SK-N-SH (cell line): ENCODE results near the gene RSPH4A. TPM values are rescaled to one million over a fixed set of nuclear protein-coding genes. Genes with fewer than 3 reads are reported as not detected.

Source experiments
- CTCF ChIA-PET: fragments of 300-600, 350-600 bp; formaldehyde crosslinking; extraction: SDS; loops from one replicate; lab custom pipeline; 2021; lab: Yijun Ruan, JAX
- POLR2A ChIA-PET: fragments of 350-600 bp; sonication (Branson Sonifier 250); formaldehyde crosslinking; extraction: SDS; loops from one replicate; lab custom pipeline; 2020; ENCODE audit warnings: antibody characterized with exemption, inconsistent platforms; lab: Yijun Ruan, JAX
- DNase-seq: peaks from one replicate; pipeline ENCODE4 v3.0.0; 2012
- H2AFZ ChIP-seq: fragments of 200-600 bp; sonication (generic); 2 replicates; pipeline ENCODE4 v1.8.1; 2016; ENCODE audit warnings: antibody characterized with exemption, mild to moderate bottlenecking, low read depth
- H3F3A ChIP-seq: fragments of 200-600 bp; sonication (generic); replicated peaks from 2 replicates; pipeline ENCODE3; 2016; ENCODE audit warnings: antibody characterized with exemption, mild to moderate bottlenecking; ENCODE audit not compliant: insufficient read depth
- H3K27ac ChIP-seq, 2 experiments: fragments of 200-500 bp in 1 of 2; fragments of 200-600 bp in 1 of 2; sonication (Bioruptor generic) in 1 of 2; sonication (generic), shearing (Covaris generic) in 1 of 2; 2 replicates each; pipeline versions ENCODE4 v1.5.1 to v1.6.1; 2014 to 2016; ENCODE audit warnings: low read depth in 2 of 2, inconsistent platforms in 1 of 2, low read length in 1 of 2, mild to moderate bottlenecking in 1 of 2, mixed read lengths in 1 of 2
- H3K27me3 ChIP-seq: fragments of 200-600 bp; sonication (generic), shearing (Covaris generic); 2 replicates; pipeline ENCODE4 v1.6.1; 2016; ENCODE audit warnings: mixed run types; ENCODE audit not compliant: insufficient read depth
- H3K36me3 ChIP-seq, 2 experiments: fragments of 200-500 bp in 1 of 2; fragments of 200-600 bp in 1 of 2; sonication (Bioruptor generic) in 1 of 2; sonication (generic) in 1 of 2; replicated peaks in 1 of 2; 2 replicates each; pipeline versions ENCODE3 to v1.5.1; 2014 to 2016; ENCODE audit warnings: low read length in 1 of 2, mild to moderate bottlenecking in 1 of 2; ENCODE audit not compliant: insufficient read depth in 2 of 2, control insufficient read depth in 1 of 2
- H3K4me1 ChIP-seq, 2 experiments: fragments of 200-500 bp in 1 of 2; fragments of 200-600 bp in 1 of 2; sonication (Bioruptor generic) in 1 of 2; sonication (generic), shearing (Covaris generic) in 1 of 2; 2 replicates each; pipeline versions ENCODE4 v1.5.1 to v1.6.1; 2014 to 2016; ENCODE audit warnings: low read depth in 1 of 2, low read length in 1 of 2, mixed run types in 1 of 2; ENCODE audit not compliant: insufficient read depth in 2 of 2, control insufficient read depth in 1 of 2
- H3K4me2 ChIP-seq: fragments of 200-600 bp; sonication (generic), shearing (Covaris generic); 2 replicates; pipeline ENCODE4 v1.6.1; 2017; ENCODE audit warnings: mixed run types
- H3K4me3 ChIP-seq, 2 experiments: fragments of 200-500 bp in 1 of 2; fragments of 200-600 bp in 1 of 2; sonication (Bioruptor generic) in 1 of 2; sonication (generic), shearing (Covaris generic) in 1 of 2; 2 replicates each; pipeline versions ENCODE4 v1.5.1 to v1.8.1; 2014 to 2016; ENCODE audit warnings: low read depth in 2 of 2, inconsistent platforms in 1 of 2, low read length in 1 of 2, mild to moderate bottlenecking in 1 of 2, mixed read lengths in 1 of 2, moderate library complexity in 1 of 2
- H3K79me2 ChIP-seq: fragments of 200-600 bp; sonication (generic); 2 replicates; pipeline ENCODE4 v1.8.1; 2017; ENCODE audit warnings: mild to moderate bottlenecking; ENCODE audit not compliant: insufficient read depth
- H3K9ac ChIP-seq: fragments of 200-600 bp; sonication (generic); 2 replicates; pipeline ENCODE4 v1.6.1; 2017; ENCODE audit warnings: mixed run types
- H3K9me2 ChIP-seq: fragments of 200-600 bp; sonication (generic); 2 replicates; pipeline ENCODE4 v1.6.1; 2017; ENCODE audit warnings: mixed run types
- H3K9me3 ChIP-seq: fragments of 200-600 bp; sonication (generic); 2 replicates; pipeline ENCODE4 v1.6.1; 2017; ENCODE audit warnings: mixed run types, mild to moderate bottlenecking, moderate library complexity
- H4K20me1 ChIP-seq: fragments of 200-600 bp; sonication (generic); 2 replicates; pipeline ENCODE4 v1.6.1; 2017; ENCODE audit warnings: mild to moderate bottlenecking, mixed run types; ENCODE audit not compliant: insufficient read depth
- CHD2 ChIP-seq: fragments of 150-350 bp; IDR thresholded peaks from 2 replicates; pipeline ENCODE4 v1.6.1; 2018; ENCODE audit warnings: low read length; ENCODE audit not compliant: partially characterized antibody
- CTCF ChIP-seq: fragments of 200-600 bp; sonication (generic); IDR thresholded peaks from 2 replicates; pipeline ENCODE4 v1.6.1; 2017; ENCODE audit warnings: antibody characterized with exemption, mild to moderate bottlenecking, moderate library complexity
- MXI1 ChIP-seq: IDR thresholded peaks from 2 replicates; pipeline ENCODE4 v1.6.1; 2012; ENCODE audit warnings: mild to moderate bottlenecking, low read depth, low read length, improper control_type of control experiment
- POLR2AphosphoS5 ChIP-seq: IDR thresholded peaks from 2 replicates; pipeline ENCODE4 v1.6.1; 2012; ENCODE audit warnings: low read depth, low read length
- RFX5 ChIP-seq: IDR thresholded peaks from 2 replicates; pipeline ENCODE4 v1.6.1; 2012; ENCODE audit warnings: mild to moderate bottlenecking, improper control_type of control experiment, low read length
- SIN3A ChIP-seq: IDR thresholded peaks from 2 replicates; pipeline ENCODE4 v1.6.1; 2012; ENCODE audit warnings: low read depth, mild to moderate bottlenecking, low read length, moderate library complexity, borderline replicate concordance
- TAF1 ChIP-seq: IDR thresholded peaks from 2 replicates; pipeline ENCODE4 v1.6.1; 2012; ENCODE audit warnings: low read depth, mild to moderate bottlenecking, low read length, moderate library complexity, borderline replicate concordance
- TEAD4 ChIP-seq: IDR thresholded peaks from 2 replicates; pipeline ENCODE4 v1.4.0; 2012; ENCODE audit warnings: mild to moderate bottlenecking, borderline replicate concordance; ENCODE audit not compliant: insufficient read depth
- YY1 ChIP-seq: IDR thresholded peaks from 2 replicates; pipeline ENCODE4 v1.4.0; 2012; ENCODE audit warnings: low read depth, mild to moderate bottlenecking
- WGBS: methylation state at CpG from one replicate; pipeline ENCODE4 v1.1.6; 2017; ENCODE audit warnings: low lambda C conversion rate; 5-methylcytosine and 5-hydroxymethylcytosine counted together
- polyA plus RNA-seq, 3 experiments: library from polyadenylated mRNA; depleted of rRNA; stranded (reverse); fragments of >200 nt; gene quantifications; 2 replicates each; pipeline ENCODE4 v1.2.3, GENCODE V29; 2012
- TF ChIP-seq, protein P1 (sequence below): fragments of 150-350 bp; IDR thresholded peaks from 2 replicates; pipeline ENCODE4 v1.6.1; 2016; ENCODE audit warnings: mild to moderate bottlenecking, low read depth, low read length
- TF ChIP-seq, protein P2 (sequence below): IDR thresholded peaks from 2 replicates; pipeline ENCODE4 v1.4.0; 2012; ENCODE audit warnings: low read depth
- TF ChIP-seq, protein P3 (sequence below): IDR thresholded peaks from 2 replicates; pipeline ENCODE4; 2012

RSPH4A gene
- polyA plus RNA-seq, 1 of the 3 experiments (the other 2 are of a cell fraction): 0.30 TPM

DNA sequence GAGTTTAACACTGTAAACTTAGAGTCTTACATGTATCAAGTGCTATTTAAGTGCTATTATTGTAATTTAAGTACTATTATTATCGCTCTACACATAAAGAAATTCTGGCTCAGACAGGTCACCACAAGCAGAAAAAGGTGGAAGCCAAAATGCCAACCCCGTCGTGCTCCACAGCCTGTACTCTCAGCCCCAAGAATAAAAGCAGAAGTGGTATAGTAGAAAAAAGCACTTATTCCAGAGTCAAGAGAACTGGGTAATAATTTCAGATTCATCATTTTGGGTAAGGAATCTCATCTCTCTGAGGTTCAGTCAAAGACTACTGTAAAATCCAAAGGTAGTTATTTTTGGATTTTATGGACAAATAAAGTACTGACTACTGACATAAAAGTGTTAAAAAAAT lies 51.3 kb downstream of the RSPH4A start (continued):
- TF ChIP-seq CTCF (no peak), POLR2AphosphoS5 (no peak), YY1 (no peak), TEAD4 (no peak), MXI1 (no peak), RFX5 (no peak)

DNA sequence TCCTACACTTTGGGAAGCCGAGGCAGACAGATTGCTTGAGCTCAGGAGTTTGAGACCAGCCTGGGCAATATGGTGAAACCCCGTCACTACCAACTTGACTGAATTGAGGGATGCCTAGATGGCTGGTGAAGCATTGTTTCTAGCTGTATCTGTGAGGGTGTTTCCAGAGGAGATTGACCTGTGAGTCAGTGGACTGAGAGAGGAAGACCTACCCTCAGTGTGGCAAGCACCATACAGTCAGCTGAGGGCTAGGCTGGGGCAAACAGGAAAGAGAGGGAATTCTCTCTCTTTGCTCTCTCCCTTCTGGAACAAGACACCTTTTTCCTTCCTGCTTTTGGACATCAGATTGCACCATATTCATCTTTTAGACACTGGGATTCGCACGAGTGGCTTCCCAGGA lies 56.0 kb downstream of the RSPH4A start:
- WGBS: 86% methylated on average over 4 of the region's 4 CpGs
- DNase-seq: no peak
- no peaks in the 10 kb centered on the region for H3F3A ChIP-seq
- H3K4me1 ChIP-seq: peaks cover 0 to 5% of the 10 kb centered on the region in 2 experiments; a peak in 2 of 4 replicates
- POLR2A ChIA-PET: no interaction called here
- H3K27ac ChIP-seq: no peak overlapping the region
- H2AFZ ChIP-seq: no peak overlapping the region
- H3K4me2 ChIP-seq: no peak overlapping the region
- CTCF ChIA-PET: interaction anchor here (0.6 to 1.6 kb wide), 4 partner anchors 111 to 1819 kb away, joined by 3 to 6 read pairs (median 3); no protein-coding TSS in a partner anchor
- H3K4me3 ChIP-seq: no peak overlapping the region
- H3K27me3 ChIP-seq: 0 out of 2 replicates have a peak, but pooled peaks cover 7% of the 10 kb centered on the region
- H3K9ac ChIP-seq: no peak overlapping the region
- TF ChIP-seq TAF1: no peak
- no peak for TF ChIP-seq CTCF
- TF ChIP-seq, protein P1, sequence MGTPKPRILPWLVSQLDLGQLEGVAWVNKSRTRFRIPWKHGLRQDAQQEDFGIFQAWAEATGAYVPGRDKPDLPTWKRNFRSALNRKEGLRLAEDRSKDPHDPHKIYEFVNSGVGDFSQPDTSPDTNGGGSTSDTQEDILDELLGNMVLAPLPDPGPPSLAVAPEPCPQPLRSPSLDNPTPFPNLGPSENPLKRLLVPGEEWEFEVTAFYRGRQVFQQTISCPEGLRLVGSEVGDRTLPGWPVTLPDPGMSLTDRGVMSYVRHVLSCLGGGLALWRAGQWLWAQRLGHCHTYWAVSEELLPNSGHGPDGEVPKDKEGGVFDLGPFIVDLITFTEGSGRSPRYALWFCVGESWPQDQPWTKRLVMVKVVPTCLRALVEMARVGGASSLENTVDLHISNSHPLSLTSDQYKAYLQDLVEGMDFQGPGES: no peak
- no peak for TF ChIP-seq CHD2
- TF ChIP-seq, protein P2, sequence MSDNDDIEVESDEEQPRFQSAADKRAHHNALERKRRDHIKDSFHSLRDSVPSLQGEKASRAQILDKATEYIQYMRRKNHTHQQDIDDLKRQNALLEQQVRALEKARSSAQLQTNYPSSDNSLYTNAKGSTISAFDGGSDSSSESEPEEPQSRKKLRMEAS: no peak
- TF ChIP-seq, protein P3, sequence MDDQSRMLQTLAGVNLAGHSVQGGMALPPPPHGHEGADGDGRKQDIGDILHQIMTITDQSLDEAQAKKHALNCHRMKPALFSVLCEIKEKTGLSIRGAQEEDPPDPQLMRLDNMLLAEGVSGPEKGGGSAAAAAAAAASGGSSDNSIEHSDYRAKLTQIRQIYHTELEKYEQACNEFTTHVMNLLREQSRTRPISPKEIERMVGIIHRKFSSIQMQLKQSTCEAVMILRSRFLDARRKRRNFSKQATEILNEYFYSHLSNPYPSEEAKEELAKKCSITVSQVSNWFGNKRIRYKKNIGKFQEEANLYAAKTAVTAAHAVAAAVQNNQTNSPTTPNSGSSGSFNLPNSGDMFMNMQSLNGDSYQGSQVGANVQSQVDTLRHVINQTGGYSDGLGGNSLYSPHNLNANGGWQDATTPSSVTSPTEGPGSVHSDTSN: no peak
- TF ChIP-seq SIN3A: no peak
- H3K79me2 ChIP-seq: peaks cover 13% of the 10 kb centered on the region
- no peaks in the 10 kb centered on the region for H3K9me2 ChIP-seq
- H3K36me3 ChIP-seq: no peaks in the 10 kb centered on the region
- no peaks in the 10 kb centered on the region for H4K20me1 ChIP-seq
- H3K9me3 ChIP-seq: no peaks in the 10 kb centered on the region
